Keratinocyte (primary cell): Measurements from ENCODE around the gene CDX2.

Experiments
- CTCF ChIP-seq, 3 experiments: IDR thresholded peaks in 1 of 3; conservative IDR thresholded peaks in 1 of 3; optimal IDR thresholded peaks in 1 of 3; 2 replicates in 2 of 3; 3 replicates in 1 of 3; pipeline versions ENCODE3 to v1.5.1; 2011; ENCODE audit warnings: low read length in 3 of 3, mild to moderate bottlenecking in 3 of 3, moderate library complexity in 2 of 3, control low read depth in 1 of 3, inconsistent platforms in 1 of 3; ENCODE audit not compliant: insufficient read depth in 2 of 3; ENCODE audit errors: extremely low read depth in 1 of 3
- EZH2 ChIP-seq: IDR thresholded peaks from one replicate; pipeline ENCODE4 v1.6.1; 2012; ENCODE audit warnings: inconsistent platforms, mild to moderate bottlenecking, low read length, moderate library complexity

- TF ChIP-seq CTCF (optimal IDR thresholded peaks at IDR 0.05 in 1 of 3, IDR thresholded peaks at IDR 0.05 in 1 of 3, conservative IDR thresholded peaks at IDR 0.05 in 1 of 3; ENCODE audit: extremely low read depth in 1 of 3, insufficient read depth in 2 of 3, low read length in 3 of 3) = peak; percentile 63 to 91 (median 90)
- TF ChIP-seq EZH2 = peak; percentile 85
These were observed 15.3 kb downstream of the CDX2 start for GRCh38 chr13:27953676-27954405.
